ENCODE results near the gene OASL. TPM values are rescaled to one million over a fixed set of nuclear protein-coding genes. Genes with fewer than 3 reads are reported as not detected.

Gene OASL
- total RNA-seq, 1 donor from 2014 or later: 1.3 TPM

- DNase-seq (ENCODE audit: low spot score) (no peak), ATAC-seq (no peak)
- intact Hi-C loops (cut with DNase I): no loop called here
Observed at GRCh38 chr12:121018860-121019617, 20.0 kb downstream of the OASL start.

GRCh38 chr12:121017966-121018491, 21.0 kb downstream of the OASL start:
- ATAC-seq (no peak), DNase-seq (ENCODE audit: low spot score) (no peak)
- intact Hi-C loops (cut with DNase I): no loop called here

- ATAC-seq: peak; percentile 99
- intact Hi-C loops (cut with DNase I): no loop called here
- peak; percentile 95 for DNase-seq (ENCODE audit: low spot score)
Observed at GRCh38 chr12:121015825-121016766, 22.9 kb downstream of the OASL start, which contains the start of gene C12orf43. TSS of gene C12orf43 (minus strand) at chr12:121016487. CDS start at chr12:121016474, 13 bp downstream.

GRCh38 chr12:121013715-121014114, 25.3 kb downstream of the OASL start:
- no peak for ATAC-seq
- intact Hi-C loops (cut with DNase I): no loop called here
- no peak for DNase-seq (ENCODE audit: low spot score)

GRCh38 chr12:121011820-121012219, 27.2 kb downstream of the OASL start:
- ATAC-seq (no peak), DNase-seq (ENCODE audit: low spot score) (no peak)
- intact Hi-C loops (cut with DNase I): no loop called here

GRCh38 chr12:121010860-121011259, 28.2 kb downstream of the OASL start:
- DNase-seq (ENCODE audit: low spot score) (no peak), ATAC-seq (no peak)

GRCh38 chr12:121009741-121010140, 29.3 kb downstream of the OASL start:
- intact Hi-C loops (cut with DNase I): no loop called here
- no peak for DNase-seq (ENCODE audit: low spot score)
- no peak for ATAC-seq

More at GRCh38 chr12:121010860-121011259, 28.2 kb downstream of the OASL start:
- intact Hi-C loops (cut with DNase I): no loop called here

- DNase-seq (ENCODE audit: low spot score) (no peak), ATAC-seq (no peak)
- intact Hi-C loops (cut with DNase I): no loop called here
Observed at GRCh38 chr12:121008347-121009098, 30.5 kb downstream of the OASL start.

GRCh38 chr12:121005346-121005815, 33.7 kb downstream of the OASL start:
- DNase-seq (ENCODE audit: low spot score): no peak
- intact Hi-C loops (cut with DNase I): no loop called here
- no peak for ATAC-seq

- no peak for DNase-seq (ENCODE audit: low spot score)
- ATAC-seq: no peak
- intact Hi-C loops (cut with DNase I): no loop called here
Observed at GRCh38 chr12:121004253-121004815, 34.7 kb downstream of the OASL start.

- no peak for DNase-seq (ENCODE audit: low spot score)
- intact Hi-C loops (cut with DNase I): no loop called here
- no peak for ATAC-seq
Observed at GRCh38 chr12:121003650-121004049, 35.4 kb downstream of the OASL start.

- ATAC-seq: no peak
- intact Hi-C loops (cut with DNase I): no loop called here
Observed at GRCh38 chr12:121001841-121002483, 37.1 kb downstream of the OASL start.

GRCh38 chr12:121001060-121001459, 38.0 kb downstream of the OASL start:
- DNase-seq (ENCODE audit: low spot score): no peak
- intact Hi-C loops (cut with DNase I): no loop called here
- no peak for ATAC-seq

More at GRCh38 chr12:121001841-121002483, 37.1 kb downstream of the OASL start:
- DNase-seq (ENCODE audit: low spot score): no peak

- ATAC-seq: no peak
- intact Hi-C loops (cut with DNase I): no loop called here
Observed at GRCh38 chr12:121000530-121000929, 38.5 kb downstream of the OASL start.

GRCh38 chr12:120999191-121000120, 39.6 kb downstream of the OASL start:
- intact Hi-C loops (cut with DNase I): no loop called here

More at GRCh38 chr12:121000530-121000929, 38.5 kb downstream of the OASL start:
- DNase-seq (ENCODE audit: low spot score): no peak

GRCh38 chr12:120998435-120998834, 40.6 kb downstream of the OASL start:
- DNase-seq (ENCODE audit: low spot score) (no peak), ATAC-seq (no peak)
- intact Hi-C loops (cut with DNase I): no loop called here

More at GRCh38 chr12:120999191-121000120, 39.6 kb downstream of the OASL start:
- no peak for DNase-seq (ENCODE audit: low spot score)
- ATAC-seq: peak; percentile 46

- intact Hi-C loops (cut with DNase I): no loop called here
- ATAC-seq: no peak
Observed at GRCh38 chr12:120997448-120997847, 41.6 kb downstream of the OASL start.

More at GRCh38 chr12:120997448-120997847, 41.6 kb downstream of the OASL start:
- no peak for DNase-seq (ENCODE audit: low spot score)

Measured in sciatic nerve (tissue), 2 donors.